ENCODE data around the gene ARID3C.
"Not testable (repeated sequence)": the region's sequence is repeated elsewhere in the genome, so short reads cannot be mapped to it uniquely, and the experiment has no call there.

ARID3C gene

DNA sequence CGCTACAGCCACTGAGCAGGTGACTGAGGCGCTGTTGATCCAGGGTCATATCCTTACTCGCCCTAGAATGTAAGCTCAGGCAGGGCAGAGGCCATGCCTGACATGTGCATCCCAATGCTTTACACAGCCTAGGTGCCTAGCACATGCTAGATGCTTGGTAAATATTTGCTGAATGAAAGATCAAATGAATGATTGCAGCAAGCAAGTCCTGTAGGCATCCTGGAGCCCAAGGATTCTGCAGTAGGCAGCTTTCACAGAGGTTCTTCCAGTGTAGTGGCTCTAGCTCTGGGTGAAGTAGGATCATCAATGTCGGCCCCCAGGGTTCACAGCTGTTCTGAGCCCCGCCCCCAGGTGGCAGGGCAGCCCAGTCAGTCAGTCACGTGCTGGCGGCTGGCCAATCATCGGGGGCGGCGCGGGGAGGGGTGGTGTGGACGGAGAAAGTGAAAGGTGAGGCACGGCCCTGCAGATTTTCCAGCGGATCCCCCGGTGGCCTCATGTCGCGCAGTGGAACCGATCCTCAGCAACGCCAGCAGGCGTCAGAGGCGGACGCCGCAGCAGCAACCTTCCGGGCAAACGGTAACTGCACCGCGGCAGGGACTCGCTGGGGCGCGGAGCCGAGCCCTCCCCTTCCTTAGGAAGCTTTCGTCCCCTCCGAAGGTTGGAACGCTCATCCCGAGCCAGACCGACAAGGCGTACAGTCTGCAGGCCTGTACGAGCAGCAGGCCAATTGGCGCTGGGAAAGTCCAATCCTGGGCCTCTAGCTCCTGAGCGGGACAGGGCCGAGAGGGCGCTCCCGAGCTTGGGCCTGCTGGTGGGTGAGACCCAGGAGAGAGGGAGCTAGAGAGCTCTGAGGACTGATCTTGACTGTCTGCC, 17.6 kb upstream of the ARID3C start, which contains the start of gene GALT:
Gene GALT (plus strand): TSS at position 465 of the 873 bp plus-strand sequence. CDS start 30 bp downstream, at position 495.
- Histone ChIP-seq H2AFZ (ENCODE audit: low read depth) (peak within 1 kb of the TSS; percentile 92), H3K27me3 (ENCODE audit: insufficient read depth, low read depth) (no peaks in the 10 kb centered on the region), H3K79me2 (ENCODE audit: insufficient read depth, low read depth) (peaks cover 11% of the 10 kb centered on the region; the same call in 1 of the 2 replicates)

GRCh38 chr9:34644766-34645314, 16.0 kb upstream of the ARID3C start:
- H4K20me1 ChIP-seq (ENCODE audit: insufficient read depth), result no peaks in the 10 kb centered on the region
- peaks cover 11% of the 10 kb centered on the region; the same call in 1 of the 2 replicates for H3K79me2 ChIP-seq (ENCODE audit: insufficient read depth, low read depth)
- H3K9ac ChIP-seq, result no peak overlapping the region
- no peak overlapping the region for H3K27ac ChIP-seq
- no peak overlapping the region for H3K4me3 ChIP-seq (IDR thresholded peaks at IDR 0.05; ENCODE audit: insufficient read depth, low read depth, low read length)
- no peaks in the 10 kb centered on the region for H3K27me3 ChIP-seq (ENCODE audit: insufficient read depth, low read depth)
- TF ChIP-seq, protein P1, sequence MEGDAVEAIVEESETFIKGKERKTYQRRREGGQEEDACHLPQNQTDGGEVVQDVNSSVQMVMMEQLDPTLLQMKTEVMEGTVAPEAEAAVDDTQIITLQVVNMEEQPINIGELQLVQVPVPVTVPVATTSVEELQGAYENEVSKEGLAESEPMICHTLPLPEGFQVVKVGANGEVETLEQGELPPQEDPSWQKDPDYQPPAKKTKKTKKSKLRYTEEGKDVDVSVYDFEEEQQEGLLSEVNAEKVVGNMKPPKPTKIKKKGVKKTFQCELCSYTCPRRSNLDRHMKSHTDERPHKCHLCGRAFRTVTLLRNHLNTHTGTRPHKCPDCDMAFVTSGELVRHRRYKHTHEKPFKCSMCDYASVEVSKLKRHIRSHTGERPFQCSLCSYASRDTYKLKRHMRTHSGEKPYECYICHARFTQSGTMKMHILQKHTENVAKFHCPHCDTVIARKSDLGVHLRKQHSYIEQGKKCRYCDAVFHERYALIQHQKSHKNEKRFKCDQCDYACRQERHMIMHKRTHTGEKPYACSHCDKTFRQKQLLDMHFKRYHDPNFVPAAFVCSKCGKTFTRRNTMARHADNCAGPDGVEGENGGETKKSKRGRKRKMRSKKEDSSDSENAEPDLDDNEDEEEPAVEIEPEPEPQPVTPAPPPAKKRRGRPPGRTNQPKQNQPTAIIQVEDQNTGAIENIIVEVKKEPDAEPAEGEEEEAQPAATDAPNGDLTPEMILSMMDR (conservative IDR thresholded peaks at IDR 0.05; ENCODE audit: low read depth, low read length), result no peak
- no peak overlapping the region for H3K4me2 ChIP-seq
- H2AFZ ChIP-seq (ENCODE audit: low read depth), result no peak overlapping the region
- no peaks in the 10 kb centered on the region for H3K36me3 ChIP-seq (ENCODE audit: insufficient read depth)
- H3K4me1 ChIP-seq (ENCODE audit: low read depth, poor library complexity, severe bottlenecking), result peaks cover 31% of the 10 kb centered on the region

More for the DNA sequence above, 17.6 kb upstream of the ARID3C start, which contains the start of gene GALT:
- Histone ChIP-seq H3K36me3 (ENCODE audit: insufficient read depth) (no peaks in the 10 kb centered on the region), H3K27ac (peak within 1 kb of the TSS; percentile 48), H3K4me3 (IDR thresholded peaks at IDR 0.05; ENCODE audit: insufficient read depth, low read depth, low read length) (no peak within 1 kb of the TSS), H3K9ac (peak within 1 kb of the TSS; percentile 67), H3K4me1 (ENCODE audit: low read depth, poor library complexity, severe bottlenecking) (peaks cover 31% of the 10 kb centered on the region), H4K20me1 (ENCODE audit: insufficient read depth) (no peaks in the 10 kb centered on the region), H3K4me2 (peak within 1 kb of the TSS; percentile 95)
- TF ChIP-seq, protein P1 (conservative IDR thresholded peaks at IDR 0.05; ENCODE audit: low read depth, low read length), result peak; percentile 58

DNA sequence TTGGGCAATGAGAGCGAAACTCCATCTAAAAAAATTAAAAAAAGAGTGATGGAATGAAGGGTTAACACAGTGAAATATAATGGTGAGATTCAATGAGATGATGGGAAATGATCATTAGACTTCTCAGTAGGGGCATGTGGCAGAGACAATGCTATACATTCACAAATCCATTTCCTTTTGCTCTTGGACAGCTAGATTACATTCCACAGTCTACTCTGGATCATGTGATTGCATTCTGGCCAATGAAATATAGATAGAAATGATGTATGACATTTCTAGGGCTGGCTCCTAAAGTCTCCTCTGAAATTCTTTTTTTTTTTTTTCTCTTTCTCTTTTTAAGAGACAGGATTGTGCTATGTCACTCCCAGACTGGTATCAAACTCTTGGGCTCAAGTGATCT, 13.8 kb upstream of the ARID3C start:
- H3K4me2 ChIP-seq, result no peak overlapping the region
- H3K79me2 ChIP-seq (ENCODE audit: insufficient read depth, low read depth), result peaks cover 6% of the 10 kb centered on the region; the same call in 1 of the 2 replicates
- no peak overlapping the region for H3K27ac ChIP-seq
- H3K36me3 ChIP-seq (ENCODE audit: insufficient read depth), result no peaks in the 10 kb centered on the region
- H4K20me1 ChIP-seq (ENCODE audit: insufficient read depth), result no peaks in the 10 kb centered on the region
- TF ChIP-seq, protein P1 (conservative IDR thresholded peaks at IDR 0.05; ENCODE audit: low read depth, low read length), result no peak
- H3K9ac ChIP-seq, result no peak overlapping the region
- H2AFZ ChIP-seq (ENCODE audit: low read depth), result no peak overlapping the region
- H3K4me3 ChIP-seq (IDR thresholded peaks at IDR 0.05; ENCODE audit: insufficient read depth, low read depth, low read length), result no peak overlapping the region
- no peaks in the 10 kb centered on the region for H3K27me3 ChIP-seq (ENCODE audit: insufficient read depth, low read depth)
- H3K4me1 ChIP-seq (ENCODE audit: low read depth, poor library complexity, severe bottlenecking), result peaks cover 30% of the 10 kb centered on the region

GRCh38 chr9:34639322-34639721, 10.5 kb upstream of the ARID3C start:
- peaks cover 25% of the 10 kb centered on the region for H3K79me2 ChIP-seq (ENCODE audit: insufficient read depth, low read depth)
- H3K27ac ChIP-seq; H3K4me2 ChIP-seq; H3K36me3 ChIP-seq (ENCODE audit: insufficient read depth); H2AFZ ChIP-seq (ENCODE audit: low read depth); H3K9ac ChIP-seq; H3K4me3 ChIP-seq (IDR thresholded peaks at IDR 0.05; ENCODE audit: insufficient read depth, low read depth, low read length); H3K27me3 ChIP-seq (ENCODE audit: insufficient read depth, low read depth); H4K20me1 ChIP-seq (ENCODE audit: insufficient read depth): not testable (repeated sequence)
- peaks cover 16% of the 10 kb centered on the region for H3K4me1 ChIP-seq (ENCODE audit: low read depth, poor library complexity, severe bottlenecking)
